ENCODE results near the gene USP37.
"Not testable (repeated sequence)": the region's sequence is repeated elsewhere in the genome, so short reads cannot be mapped to it uniquely, and the experiment has no call there.

USP37 gene

GRCh38 chr2:218547511-218547910, 20.6 kb downstream of the USP37 start:
- DNase-seq = no peak

- DNase-seq = no peak
Measured at GRCh38 chr2:218546012-218546411, 22.1 kb downstream of the USP37 start.

DNA sequence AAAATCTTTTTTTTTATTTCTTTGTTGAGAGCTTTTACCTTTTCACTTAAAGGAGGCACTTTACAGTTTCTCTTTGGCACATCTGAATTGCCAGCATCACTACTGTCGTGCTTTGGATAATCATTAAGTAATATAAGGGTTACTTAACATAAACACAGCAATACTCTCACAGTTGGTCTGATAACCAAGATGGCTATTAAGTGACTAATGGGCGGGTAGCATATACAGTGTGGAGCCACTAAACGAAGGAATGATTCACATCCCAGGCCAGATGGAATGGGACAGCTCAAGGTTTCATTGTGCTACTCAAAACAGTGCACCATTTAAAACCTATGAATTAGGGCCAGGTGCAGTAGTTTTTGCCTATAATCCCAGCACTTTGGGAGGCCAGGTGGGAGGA, 28.1 kb downstream of the USP37 start:
- DNase-seq = no peak

DNA sequence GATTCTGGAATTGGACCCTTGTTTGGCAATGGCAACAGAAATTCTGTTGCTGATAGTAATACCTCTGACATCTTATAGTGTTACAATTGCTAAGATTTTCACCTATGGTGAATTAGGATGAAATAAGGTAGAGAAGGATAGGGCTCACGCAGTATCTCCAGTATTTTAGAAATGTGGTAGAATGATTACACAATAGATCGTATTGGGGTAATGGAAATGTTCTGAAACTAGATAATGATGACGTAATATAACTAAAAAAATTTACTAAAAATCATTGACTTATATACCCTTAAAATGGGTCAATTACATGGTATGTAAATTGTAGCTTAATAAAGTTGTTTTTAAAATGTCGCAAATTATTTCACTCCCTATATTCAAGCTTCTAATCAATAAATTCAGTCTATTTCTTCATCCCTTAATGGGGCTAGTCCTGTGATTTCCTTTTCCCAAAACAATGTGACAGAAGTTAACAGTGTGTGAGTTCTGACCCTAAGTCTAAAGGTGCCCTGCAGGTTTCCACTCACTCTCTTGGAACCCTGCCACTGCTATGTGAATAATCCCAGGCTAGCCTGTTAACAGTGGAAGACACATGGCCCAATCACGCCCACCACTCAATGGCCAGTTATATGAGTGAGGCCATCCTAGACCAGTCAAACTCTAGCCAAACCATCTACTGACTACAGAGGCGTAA, 31.2 kb downstream of the USP37 start:
- DNase-seq = no peak

GRCh38 chr2:218529990-218530389, 38.2 kb downstream of the USP37 start:
- DNase-seq = no peak

DNA sequence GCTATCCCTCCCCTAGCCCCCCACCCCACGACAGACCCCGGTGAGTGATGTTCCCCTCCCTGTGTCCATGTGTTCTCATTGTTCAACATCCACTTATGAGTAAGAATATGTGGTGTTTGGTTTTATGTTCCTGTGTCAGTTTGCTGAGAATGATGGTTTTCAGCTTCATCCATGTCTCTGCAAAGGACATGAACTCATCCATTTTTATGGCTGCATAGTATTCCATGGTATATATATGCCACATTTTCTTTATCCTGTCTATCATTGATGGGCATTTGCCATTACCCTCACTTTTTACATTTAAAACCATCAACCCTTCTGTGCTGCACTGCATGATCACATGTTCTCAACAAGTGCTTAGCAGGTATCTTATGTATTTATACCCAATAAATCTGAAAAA, 39.7 kb downstream of the USP37 start:
- DNase-seq = not testable (repeated sequence)

DNA sequence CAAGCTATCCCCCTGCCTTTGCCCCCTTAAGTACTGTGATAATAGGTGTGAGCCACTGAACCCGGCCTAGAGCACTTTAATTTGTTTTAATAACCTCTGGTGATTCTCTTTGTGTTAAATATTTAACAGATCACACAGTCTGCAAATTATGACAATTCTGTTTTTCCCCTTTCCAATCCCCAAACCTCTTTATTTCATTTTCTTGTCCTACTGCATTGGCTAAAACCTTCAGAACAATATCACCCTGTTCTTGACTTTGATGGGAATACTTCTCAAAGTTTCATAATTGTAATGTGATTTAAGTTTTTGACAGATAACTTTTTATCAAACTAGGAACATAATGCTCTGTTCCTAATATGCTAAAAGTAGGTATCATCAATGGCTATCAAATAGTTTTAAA, 44.5 kb downstream of the USP37 start:
- DNase-seq = no peak

DNA sequence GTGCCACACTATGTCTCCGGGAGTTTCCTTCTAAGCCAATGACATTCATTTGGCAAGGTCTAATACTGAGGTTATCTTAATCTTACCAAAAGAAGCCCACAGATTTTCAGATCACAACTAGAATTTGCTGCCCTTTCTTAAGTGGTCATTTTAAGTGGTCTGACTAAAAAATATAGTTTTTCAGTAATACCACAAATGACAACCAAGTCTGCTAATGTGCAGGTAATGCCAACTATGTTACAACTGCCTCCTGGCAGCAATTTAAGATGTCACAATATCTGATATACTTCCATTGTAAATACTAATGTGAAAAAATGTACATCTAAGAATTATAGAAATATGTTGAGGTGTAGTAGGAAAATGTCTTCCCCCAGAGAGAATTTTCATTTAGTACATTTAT, 49.3 kb downstream of the USP37 start:
- no peak for DNase-seq

- DNase-seq = no peak
Measured at GRCh38 chr2:218517434-218518206, 50.5 kb downstream of the USP37 start.

GRCh38 chr2:218516614-218517013, 51.5 kb downstream of the USP37 start:
- no peak for DNase-seq

- no peak for DNase-seq
Measured at GRCh38 chr2:218513676-218514075, 54.5 kb downstream of the USP37 start.

GRCh38 chr2:218508299-218508698, 59.9 kb downstream of the USP37 start:
- no peak for DNase-seq

GRCh38 chr2:218505754-218506371, 62.3 kb downstream of the USP37 start:
- no peak for DNase-seq

GRCh38 chr2:218501665-218502064, 66.5 kb downstream of the USP37 start:
- DNase-seq = no peak

DNA sequence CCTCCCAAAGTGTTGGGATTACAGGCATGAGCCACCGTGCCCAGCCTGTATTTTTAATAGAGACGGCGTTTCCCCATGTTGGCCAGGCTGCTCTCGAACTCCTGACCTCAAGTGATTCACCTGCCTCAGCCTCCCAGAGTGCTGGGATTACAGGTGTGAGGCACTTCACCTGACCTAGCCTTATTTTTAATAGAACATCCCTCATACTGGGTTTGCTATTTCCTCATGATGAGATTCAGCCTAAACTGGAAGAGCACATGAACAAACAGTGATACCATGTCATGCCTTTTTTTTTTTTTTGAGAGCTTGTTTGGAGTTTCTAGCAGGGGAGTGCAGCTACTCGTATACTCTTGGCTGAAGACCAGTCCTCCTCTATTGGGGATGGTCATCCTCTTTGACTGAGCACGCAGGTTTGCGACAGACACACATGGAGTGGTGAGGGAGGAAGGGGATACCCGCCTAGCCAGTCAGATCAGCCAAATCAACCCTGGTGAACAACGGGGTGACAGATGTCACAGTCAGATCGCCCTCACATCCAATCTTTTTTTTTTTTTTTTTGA, 67.6 kb downstream of the USP37 start:
- DNase-seq = no peak

DNA sequence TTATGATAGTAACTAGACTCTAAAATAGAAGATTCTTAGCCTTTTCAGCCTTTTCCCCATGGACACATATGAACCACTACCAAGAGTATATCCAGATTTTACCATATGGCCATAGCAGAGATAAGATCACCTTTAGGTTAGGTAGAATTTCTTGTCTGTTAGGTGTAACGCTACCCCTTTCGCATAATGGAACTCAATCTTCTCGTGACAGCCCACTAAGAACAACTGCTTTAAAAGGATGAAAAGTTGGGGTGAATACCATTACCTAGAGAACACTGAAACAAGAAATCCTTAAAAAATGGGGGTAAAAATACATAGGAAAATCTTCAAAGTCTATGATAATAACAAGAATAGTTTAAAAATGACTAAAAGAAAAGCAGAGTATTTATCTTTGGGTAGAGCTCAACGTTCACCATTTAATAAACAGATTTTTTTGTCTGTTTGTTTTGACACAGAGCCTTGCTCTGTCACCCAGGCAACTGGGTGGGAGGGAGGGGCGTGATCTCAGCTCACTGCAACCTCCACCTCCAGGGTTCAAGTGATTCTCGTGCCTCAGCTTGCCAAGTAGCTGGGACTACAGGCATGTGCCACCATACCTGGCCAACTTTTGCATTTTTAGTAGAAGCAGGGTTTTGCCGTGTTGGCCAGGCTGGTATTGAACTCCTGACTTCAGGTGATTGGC, 82.0 kb downstream of the USP37 start:
- no peak for DNase-seq

DNA sequence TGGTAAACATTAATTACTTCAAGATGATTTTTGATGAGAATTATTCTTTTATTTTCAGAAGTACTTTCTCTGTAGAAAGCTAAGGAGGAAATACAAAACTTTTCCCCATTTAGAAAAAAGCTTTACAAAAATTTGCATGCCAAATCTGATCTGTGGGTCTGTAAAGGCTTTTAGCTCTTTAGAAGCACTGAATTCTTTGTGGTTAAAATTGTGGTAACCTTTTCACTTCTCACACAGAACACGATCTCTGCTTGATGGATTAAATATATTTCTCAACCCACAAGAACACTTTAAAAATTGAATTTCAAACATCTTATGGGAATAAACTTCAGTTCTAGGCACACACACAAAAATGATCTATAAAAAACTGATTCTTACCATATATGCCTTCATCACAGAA, 85.5 kb downstream of the USP37 start:
- no peak for DNase-seq

DNA sequence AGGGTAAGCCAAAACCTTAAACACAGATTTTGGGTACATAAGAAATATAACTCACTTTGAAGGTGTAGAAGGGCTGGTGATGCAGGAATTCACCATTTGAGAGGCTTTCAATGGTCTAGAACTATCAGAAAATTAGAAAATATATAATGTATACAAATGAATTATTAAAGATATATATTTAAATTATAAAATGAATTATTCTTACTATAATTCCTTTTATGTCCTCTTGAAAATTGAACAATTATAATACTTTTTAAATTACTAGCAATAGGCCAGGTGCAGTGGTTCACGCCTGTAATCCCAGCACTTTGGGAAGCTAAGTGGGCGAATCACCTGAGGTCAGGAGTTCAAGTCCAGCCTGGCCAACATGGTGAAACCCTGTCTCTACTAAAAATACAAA, 88.6 kb downstream of the USP37 start:
- no peak for DNase-seq

GRCh38 chr2:218478544-218478943, 89.6 kb downstream of the USP37 start:
- no peak for DNase-seq

DNA sequence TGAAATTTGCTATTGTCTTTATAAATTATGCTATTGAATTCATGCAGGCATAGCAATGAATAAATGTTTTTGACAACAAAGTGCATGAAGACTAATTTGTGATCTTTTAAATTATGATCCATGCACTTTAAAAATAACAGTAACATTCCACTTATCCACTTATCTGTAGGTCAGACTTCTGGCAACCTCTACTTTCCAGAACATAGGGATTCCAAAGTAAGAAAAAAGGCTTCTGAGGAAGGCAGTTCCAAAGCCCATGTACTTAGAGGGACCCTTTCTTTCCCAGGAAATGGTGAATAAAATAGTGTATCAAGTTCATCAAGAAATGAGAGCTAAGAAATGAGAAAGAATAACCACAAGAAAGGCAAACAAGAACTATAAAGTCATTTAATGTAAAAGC, 90.9 kb downstream of the USP37 start:
- no peak for DNase-seq

DNA sequence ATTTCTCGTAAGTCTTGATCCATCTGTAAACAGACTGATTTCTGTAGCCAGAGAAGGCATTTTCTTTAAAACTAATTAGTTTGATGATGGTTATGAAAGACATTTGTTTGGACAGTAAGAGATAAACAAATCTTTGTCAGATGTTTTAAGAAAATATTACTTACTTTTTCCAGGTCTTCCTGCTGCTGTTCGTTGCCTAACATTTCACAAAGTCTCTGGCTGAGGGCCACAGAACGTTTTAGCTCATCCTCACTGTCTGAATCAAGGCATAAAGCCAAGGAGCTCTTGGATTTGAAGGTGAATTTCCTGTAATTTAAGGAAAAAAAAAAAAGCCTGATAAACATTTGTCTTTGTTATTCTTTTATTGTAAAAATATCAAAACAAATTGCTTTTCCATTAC, 91.5 kb downstream of the USP37 start:
- DNase-seq = no peak

GRCh38 chr2:218474527-218474926, 93.6 kb downstream of the USP37 start:
- no peak for DNase-seq

GRCh38 chr2:218472988-218473387, 95.2 kb downstream of the USP37 start:
- DNase-seq = no peak
